NCI-H2107 treated with DMSO at 0.1 percent for 48 hours (cell line): ENCODE results near the gene FBXW7.

Source experiments
- DNase-seq: peaks from one replicate; lab custom pipeline; 2025; ENCODE audit not compliant: unreplicated experiment; lab: John Stamatoyannopoulos, UW

Gene FBXW7

DNA sequence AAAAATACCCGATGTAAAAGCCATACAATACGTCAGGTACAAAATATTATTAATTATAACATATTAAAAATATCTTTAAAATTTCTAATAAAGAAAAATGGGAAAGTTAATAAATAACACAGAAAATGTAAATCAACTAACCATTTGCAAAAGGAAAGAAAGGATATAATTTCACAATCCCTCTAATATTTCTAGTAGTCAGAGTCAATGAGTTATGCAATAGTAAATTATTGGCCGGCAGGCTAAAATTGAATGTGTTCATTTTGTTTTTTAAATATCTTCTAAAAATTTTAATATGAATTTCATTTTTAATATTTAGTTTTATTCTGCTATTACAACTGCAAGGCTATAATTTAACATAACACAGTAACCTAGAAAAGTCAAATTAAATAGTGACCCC lies 155.7 kb downstream of the FBXW7 start:
- DNase-seq, result no peak

DNA sequence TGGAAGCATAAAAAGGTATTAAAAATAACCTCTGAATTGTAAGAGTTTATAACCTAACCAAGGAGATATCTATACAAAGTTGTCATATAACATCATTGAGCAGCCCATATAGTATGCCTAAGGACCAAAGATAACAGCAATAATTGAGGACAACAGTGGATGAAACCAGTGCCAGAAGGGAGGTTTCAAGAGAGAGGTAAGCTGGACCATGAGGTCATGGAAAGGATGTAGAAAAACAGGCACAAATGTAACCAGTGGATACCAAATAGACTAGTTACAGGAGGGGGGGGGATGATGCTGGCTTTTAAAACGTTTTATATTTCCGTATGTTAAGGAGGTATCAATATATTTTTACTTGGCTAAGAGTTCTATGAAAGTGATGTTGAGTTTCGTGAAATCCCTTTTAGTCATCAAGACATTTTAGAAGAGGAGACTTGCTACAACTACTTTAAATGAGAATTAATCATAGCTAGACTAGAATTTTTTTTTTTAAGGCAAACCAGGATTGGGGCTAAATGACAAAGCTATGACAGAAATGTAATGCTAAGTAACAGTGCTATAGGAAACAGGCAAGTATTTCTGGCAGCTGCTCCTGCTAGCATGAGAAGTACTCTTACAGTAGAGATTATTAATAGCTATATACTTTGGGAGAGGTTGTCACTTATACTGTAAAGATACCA lies 161.1 kb downstream of the FBXW7 start:
- no peak for DNase-seq

DNA sequence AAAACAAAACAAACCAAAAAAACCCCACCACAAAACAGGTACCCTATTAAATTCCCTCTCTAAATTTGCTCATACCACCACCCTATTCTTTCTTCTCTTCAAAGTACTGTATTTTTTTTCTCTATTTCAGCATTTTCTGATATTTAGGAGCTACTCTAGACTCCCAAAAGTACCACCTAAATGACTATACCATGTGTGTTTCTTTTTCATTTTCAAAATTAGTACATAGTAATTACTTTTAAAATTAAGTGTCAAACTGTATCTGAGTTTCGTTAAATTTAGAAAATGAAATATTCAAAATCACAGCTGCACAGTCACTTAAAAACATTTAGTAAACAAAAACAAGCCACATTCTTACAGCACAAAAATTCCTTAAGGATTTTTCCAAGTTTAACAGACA lies 161.7 kb downstream of the FBXW7 start:
- DNase-seq, result no peak

DNA sequence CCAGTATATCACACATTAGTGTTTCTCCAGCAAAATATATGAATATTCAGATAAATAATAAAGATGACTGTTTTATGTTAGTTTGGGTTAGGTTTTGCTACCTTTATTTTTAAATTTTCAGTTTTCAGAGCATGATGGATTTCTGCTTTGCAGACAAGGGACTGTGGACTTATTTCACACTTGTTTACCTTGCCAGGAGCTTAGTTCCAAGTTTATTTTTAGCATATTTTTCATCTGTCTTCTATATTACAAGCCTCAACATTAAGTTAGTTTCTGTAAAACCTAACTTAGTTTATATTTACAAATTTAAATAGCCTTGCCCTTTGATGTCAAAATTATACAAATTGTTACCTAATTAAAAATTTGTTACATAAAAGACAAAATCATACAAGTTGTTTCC lies 163.4 kb downstream of the FBXW7 start:
- no peak for DNase-seq

DNA sequence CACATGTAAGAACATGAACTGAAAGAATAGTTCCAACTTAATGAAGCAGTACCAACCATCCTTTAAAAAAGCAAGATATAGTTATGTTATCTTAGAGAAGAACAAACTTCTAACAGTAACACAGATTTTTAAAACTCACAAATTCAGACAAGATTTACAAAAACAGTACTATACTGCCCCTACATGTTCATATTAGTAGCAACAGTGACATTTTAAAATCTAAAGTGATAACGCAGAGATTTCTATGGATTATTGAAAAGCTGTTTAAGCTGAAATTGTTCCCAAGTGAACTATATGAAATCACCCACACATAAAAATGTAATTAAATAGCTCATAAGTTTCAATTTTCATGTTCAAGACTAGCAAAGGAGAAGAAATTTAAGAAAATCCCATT lies 166.0 kb downstream of the FBXW7 start:
- no peak for DNase-seq

DNA sequence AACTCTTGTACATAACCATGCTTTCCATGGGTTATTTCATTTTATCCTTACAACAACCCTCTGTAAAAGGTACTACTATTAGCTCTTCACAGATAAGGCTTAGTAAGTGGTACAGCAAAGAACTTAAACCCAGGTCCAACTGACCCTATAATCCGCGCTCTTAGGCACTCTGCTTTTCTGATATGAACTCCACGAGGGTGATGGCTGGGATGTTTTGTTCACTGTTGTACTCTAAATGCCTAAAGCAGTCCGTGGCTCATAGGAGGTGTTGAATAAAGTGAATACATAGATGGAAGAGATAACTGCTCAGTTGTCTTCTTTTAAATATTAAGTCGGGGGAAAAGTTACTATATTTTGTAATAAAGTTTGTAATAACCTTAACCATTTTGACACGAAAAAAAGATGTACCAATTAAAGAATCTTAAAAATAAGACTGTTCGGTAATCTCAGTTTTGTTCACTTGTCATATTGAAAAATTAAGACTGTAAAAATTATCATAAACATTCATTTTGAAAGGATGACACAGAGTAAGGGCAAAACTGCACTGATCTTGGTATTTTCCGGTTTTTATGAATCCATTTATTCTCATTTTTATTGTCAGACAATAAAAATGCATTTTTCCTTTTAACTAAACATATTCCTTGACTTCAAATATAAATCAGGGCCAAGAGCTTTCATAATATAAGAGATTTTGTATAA lies 166.5 kb downstream of the FBXW7 start:
- DNase-seq, result peak; percentile 3

DNA sequence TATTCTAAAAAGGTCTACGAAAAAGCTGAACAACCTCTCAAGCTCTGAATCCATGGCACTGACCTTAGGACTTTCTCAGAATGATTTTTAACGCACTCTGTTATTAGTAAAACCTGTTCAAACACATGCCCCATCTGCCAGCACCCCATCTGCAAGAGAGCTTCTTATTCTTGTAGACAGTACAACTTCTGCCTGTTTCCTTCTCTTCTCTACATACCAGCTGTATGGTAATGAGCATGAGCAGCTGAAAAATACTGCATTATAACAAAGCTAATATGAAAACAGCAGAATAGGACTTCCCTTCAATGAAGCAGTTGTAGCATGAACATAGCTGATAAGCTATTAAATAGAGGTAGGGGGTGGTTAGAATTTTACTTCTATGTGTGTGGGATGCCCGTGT lies 167.9 kb downstream of the FBXW7 start:
- DNase-seq, result peak; percentile 66

DNA sequence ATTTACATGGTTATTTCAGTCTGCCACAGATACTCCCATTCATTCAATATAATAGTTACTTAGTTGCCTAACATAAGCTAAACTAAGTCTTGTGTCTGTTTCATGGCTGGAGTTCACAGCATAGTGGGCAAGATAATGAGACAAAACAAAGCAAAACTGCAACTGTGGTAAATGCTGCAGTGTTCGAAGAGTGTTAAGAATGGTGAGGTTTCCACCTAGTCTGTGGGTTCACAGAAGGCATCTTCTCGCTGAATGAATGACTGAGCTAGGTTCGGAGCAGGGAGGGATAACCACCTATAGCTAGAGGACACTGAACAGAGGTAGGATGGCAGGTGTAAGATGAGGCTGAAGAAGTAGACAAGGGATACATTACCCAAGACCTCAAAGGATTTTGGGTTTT lies 171.0 kb downstream of the FBXW7 start:
- no peak for DNase-seq

DNA sequence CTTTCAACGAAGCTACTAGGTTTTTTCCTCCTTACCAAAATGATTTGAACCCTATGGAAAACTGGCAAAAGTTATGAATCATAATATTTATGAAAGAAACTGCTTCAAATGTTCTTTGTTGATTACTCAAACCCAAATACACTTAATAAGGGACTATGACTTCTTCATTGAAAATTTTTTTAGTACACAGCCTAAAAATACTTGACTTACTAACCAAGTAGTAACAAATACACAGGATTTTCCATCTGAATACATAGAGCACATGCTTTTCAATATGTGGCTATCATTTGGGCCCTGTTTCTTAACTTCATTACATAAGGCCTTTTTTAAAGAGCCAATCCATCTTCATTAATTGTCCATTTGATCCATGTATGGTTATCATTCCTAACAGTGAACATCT lies 171.5 kb downstream of the FBXW7 start:
- DNase-seq, result no peak

DNA sequence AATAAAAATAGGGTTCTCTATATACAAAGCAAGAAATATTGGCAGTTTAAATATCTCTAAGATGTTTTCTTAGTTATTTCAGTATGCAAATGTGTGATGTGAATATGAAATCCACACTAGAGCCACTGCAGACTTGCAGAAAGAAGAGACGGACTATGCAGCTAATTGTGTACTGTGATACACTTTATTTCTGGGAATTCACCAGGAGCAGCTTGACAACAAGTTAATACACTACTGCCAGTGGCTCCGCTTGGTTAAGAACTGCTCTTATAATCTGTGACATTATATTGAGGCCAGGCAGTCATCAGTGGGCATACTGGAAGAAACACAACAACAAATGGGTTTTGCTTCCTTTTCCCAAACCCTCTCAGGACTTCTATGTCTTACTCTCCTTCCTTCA lies 172.0 kb downstream of the FBXW7 start:
- DNase-seq, result no peak

DNA sequence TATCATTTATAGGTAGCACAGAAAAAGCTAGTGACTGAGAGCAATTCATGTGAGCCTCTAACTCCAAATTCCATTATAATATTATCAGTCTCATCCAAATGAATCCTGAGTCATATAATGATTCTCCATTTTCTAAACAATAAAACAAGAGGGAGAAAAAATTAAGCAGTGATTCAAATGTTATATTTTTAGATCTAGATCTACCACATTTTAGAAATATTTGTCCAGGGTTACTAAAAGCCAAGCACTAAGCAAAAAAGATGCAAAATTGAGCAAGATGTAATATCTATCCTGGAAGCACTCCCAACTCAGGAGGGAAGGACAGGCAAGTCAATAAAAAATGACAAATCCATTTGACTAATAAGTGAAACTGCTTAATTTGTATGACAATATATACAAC lies 172.8 kb downstream of the FBXW7 start:
- no peak for DNase-seq

DNA sequence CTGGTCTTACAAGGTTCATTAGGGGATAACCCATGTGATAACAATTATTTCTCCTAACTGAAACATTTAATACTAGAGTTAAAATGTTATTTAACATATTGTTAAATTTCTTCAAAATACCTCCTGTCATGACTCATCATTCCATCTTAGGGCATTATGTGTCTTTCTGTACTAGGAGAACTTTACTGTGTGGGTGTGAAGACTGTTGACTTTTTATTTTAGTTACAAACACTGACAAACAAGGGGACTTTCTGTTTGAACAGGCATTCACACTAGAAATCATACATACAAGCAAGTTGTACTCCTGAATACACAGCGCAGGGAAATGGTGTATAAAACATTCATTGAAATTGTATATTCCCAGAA lies 175.9 kb downstream of the FBXW7 start:
- DNase-seq, result no peak

DNA sequence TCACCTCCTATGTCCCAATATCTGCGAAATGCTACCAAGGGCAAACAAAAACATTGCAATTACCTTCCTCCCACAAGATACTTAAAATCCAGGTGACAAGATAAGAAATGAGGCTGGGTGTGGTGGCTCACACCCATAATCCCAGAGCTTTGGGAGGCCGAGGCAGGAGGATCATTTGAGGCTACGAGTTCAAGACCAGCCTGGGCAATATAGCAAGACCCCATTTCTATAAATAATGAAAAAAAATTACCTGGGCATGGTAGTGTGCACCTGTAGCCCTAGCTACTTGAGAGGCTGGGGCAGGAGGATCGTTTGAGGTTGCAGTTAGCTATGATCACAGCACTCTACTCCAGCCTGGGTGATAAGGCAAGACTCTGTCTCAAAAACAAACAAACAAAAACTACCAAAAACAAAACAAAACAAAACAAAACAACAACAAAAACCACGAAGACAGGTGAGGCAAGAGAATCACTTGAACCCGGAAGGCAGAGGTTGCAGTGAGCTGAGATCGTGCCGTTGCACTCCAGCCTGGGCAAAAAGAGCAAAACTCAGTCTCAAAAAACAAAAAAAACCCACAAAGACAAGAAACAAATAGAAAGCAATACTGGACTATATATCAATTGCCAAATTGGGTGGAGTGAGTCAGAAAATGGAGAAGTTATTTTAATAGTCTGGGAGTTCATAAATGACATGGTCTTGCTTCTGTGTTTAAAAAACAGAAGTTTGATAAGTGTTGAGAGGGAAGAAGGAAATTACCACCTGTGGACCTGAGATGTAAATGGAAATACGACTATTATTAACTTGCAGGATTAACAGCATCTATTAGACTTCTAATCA lies 176.5 kb downstream of the FBXW7 start:
- no peak for DNase-seq

DNA sequence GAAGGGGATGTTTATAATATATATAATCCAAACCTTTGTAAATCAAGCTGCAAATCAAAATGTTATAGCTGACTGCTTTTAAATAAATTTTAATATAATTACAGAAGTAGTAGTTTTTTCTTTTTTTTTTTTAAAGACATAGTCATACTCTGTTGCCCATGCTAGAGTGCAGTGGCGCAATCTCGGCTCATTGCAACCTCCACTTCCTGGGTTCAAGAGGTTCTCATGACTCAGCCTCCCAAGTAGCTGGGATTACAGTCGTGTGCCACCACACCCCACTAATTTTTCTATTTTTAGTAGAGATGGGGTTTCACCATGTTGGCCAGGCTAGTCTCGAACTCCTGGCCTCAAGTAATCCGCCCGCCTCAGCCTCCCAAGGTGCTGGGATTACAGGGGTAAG lies 178.7 kb downstream of the FBXW7 start:
- DNase-seq, result no peak

DNA sequence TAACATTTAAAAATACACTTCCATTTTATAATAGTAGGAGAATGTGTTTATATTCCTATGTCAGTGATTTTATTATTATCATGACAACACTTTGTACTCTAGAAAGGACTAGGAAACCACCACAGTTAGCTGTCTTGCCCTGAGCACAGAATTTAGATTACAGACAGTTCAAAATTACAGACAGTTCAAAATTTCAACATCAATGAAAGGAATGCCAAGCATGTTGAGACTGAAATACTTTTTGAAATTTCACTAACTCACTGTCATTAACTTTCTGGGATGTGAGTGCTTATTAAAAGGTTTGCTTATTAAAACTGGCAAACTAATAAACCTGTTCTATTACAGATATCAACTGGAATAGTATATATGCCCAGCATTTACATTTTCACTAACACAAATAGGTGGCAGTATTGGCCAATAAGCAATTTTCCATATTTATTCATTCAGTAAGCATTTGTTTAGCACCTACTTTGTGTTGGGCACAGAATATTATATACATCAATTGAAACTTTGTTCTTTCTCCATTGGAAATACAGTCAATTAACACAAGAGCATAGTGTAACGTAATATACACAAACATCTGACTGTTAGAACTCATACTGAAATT lies 179.4 kb downstream of the FBXW7 start:
- DNase-seq, result no peak

DNA sequence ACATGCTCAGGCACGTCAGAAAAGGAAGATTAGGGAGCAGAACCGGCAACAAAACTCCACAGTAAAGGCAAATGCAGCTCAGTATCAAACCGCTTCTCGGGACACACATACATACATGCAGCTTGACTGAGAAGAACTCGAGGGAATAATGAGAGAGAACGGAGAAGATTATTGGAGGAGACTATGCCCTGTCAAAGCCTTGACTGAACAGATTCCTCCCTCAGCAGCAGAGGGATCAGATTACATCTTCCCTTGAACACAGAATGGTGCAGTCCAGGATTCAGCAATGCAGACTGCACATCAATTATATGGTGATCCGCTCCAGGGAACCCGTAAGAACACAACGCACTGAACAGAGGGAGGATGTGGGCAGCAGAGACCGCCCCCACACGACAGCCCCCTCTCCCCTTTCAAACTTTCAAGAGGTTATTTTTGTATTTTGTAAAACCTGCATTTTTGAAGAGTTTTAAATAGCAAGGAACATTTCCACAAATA lies 183.2 kb downstream of the FBXW7 start:
- peak; percentile 87 for DNase-seq

DNA sequence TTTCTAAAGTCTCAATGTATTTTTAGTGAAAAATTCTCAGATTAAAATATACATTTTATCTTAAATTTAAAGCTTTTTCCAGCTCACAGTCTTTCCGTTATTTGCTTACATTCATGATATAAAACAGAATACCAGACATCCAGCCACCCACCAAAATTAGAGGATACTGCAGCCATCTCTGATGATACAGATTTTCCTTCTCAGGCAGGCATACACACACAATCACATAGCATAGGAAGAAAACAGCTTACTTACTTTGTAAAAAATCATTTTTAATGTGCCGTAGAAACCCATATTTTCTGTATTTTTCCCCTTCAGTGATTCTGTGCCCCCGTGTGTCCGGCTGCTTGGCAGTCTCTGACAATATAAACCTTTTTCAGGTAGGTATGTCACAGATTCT lies 183.7 kb downstream of the FBXW7 start:
- DNase-seq, result no peak

DNA sequence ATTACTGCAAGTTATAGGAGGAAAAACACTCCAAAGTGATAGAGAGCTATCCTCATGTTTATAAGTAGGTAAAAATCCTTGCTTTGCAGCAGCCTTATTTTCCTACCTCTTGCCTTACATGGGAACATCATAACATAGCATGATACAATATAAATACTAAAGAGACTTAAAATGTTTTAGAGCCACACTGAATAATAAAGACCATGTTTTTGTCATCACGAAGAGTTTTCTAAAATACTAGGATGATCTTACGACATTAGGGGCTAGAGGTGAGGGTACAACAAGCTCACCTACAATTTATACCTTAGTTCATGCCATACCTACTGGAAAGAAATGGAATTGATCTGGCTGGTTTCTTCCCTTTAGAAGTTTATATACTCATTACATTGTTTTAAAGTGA lies 184.8 kb downstream of the FBXW7 start:
- no peak for DNase-seq

DNA sequence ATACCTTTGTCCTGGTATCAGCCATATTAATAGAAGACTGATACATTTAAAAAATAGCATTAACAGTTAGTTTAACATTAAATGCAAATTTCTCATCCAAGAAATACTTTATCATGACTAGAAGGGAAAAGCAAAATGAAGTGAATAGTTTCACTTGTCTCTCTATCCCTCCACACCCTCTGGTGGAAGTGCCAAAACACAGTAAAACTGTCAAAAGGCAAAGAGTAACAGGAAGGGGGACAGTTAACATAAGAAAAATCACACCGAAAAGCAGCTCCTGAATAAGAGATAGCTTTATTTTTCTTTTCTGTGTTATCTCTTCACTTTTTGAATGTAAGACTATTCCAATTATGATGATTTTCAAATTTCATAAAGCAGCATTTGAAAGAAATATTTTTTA lies 187.2 kb downstream of the FBXW7 start:
- DNase-seq, result no peak

DNA sequence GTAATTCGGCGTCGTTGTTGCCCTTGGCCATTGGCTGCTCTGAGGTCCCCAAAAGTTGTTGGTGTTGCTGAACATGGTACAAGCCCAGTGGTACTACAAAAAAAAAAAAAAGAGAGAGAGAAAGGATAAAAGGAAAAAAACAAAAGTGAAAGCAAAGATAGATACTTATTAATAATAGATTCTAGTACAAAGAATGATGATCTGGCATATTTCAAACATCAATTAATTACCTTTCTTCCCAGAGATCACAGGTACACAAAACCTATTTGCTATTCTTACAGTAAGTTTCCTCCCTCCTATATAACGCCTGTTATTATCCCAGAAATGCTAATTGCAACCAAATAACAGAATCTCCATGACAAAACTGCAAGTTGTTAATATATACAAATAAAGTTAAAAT lies 188.9 kb downstream of the FBXW7 start:
- no peak for DNase-seq

DNA sequence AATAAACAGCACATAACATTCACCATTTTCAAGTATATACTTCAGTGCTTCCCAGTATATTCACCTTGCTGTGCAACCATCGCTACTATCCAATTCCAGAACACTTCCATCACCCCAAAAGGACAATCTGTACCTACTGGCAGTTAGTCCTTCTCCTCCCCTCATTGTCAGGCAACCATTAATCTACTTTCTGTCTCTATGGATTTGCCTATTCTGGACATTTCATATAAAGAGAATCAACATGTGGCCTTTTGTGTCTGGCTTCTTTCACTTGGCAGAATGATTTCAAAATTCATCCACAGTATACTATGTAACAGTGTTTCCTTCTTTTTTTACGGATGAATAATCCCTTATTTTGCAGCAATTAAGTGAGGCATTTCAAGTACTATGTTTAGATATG lies 189.4 kb downstream of the FBXW7 start:
- DNase-seq, result no peak

DNA sequence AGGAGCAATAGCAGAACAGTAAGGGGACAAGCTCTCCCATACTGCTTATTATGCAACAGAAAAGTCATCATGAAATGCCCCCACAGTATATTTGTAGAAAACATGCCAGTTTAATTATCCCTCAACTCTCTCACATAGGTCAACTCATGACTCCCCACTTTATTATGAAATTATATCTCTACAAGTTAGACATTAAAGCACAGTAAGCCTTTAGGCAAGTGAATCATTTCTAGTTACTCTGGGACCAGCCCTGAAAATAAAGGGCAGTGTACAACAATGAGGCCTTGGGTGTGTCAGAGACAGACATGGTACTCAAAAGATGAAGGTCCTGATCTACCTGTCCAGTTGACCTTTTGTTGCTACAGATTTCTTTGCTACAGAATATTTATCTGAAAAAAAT lies 191.9 kb downstream of the FBXW7 start:
- DNase-seq, result no peak
